Measurements from ENCODE around the gene POFUT2. TPM values are rescaled to one million over a fixed set of nuclear protein-coding genes. Genes with fewer than 3 reads are reported as not detected.

POFUT2 gene
- total RNA-seq, 1 donor from 2014 or later = 31.9 TPM

- no peak for DNase-seq
Measured at GRCh38 chr21:45235488-45235887, 52.2 kb downstream of the POFUT2 start.

GRCh38 chr21:45234965-45235364 lies 52.7 kb downstream of the POFUT2 start:
- no peaks in the 10 kb centered on the region for H3K9me3 Mint-ChIP-seq (ENCODE audit: unreplicated experiment)
- TF ChIP-seq CTCF (IDR thresholded peaks at IDR 0.05; ENCODE audit: partially characterized antibody, unreplicated experiment) = no peak
- no peak for DNase-seq
- H3K4me3 Mint-ChIP-seq (ENCODE audit: unreplicated experiment) = no peak overlapping the region
- H3K27ac Mint-ChIP-seq (ENCODE audit: unreplicated experiment) = no peak overlapping the region
- peaks cover 3% of the 10 kb centered on the region for H3K4me1 Mint-ChIP-seq (ENCODE audit: low read depth, unreplicated experiment)
- H3K36me3 Mint-ChIP-seq (ENCODE audit: unreplicated experiment) = no peaks in the 10 kb centered on the region
- no peaks in the 10 kb centered on the region for H3K27me3 Mint-ChIP-seq (ENCODE audit: unreplicated experiment)

More at GRCh38 chr21:45235488-45235887, 52.2 kb downstream of the POFUT2 start:
- Mint-ChIP-seq H3K4me3 (ENCODE audit: unreplicated experiment) (no peak overlapping the region), H3K27me3 (ENCODE audit: unreplicated experiment) (peaks cover under 1% of the 10 kb centered on the region), H3K4me1 (ENCODE audit: low read depth, unreplicated experiment) (peaks cover 3% of the 10 kb centered on the region), H3K27ac (ENCODE audit: unreplicated experiment) (no peak overlapping the region), H3K9me3 (ENCODE audit: unreplicated experiment) (peaks cover under 1% of the 10 kb centered on the region), H3K36me3 (ENCODE audit: unreplicated experiment) (peaks cover under 1% of the 10 kb centered on the region)
- TF ChIP-seq CTCF (IDR thresholded peaks at IDR 0.05; ENCODE audit: partially characterized antibody, unreplicated experiment) = no peak

GRCh38 chr21:45234127-45234526 lies 53.6 kb downstream of the POFUT2 start:
- H3K27me3 Mint-ChIP-seq (ENCODE audit: unreplicated experiment) = no peaks in the 10 kb centered on the region
- H3K9me3 Mint-ChIP-seq (ENCODE audit: unreplicated experiment) = no peaks in the 10 kb centered on the region
- TF ChIP-seq CTCF (IDR thresholded peaks at IDR 0.05; ENCODE audit: partially characterized antibody, unreplicated experiment) = no peak
- H3K27ac Mint-ChIP-seq (ENCODE audit: unreplicated experiment) = no peak overlapping the region
- H3K36me3 Mint-ChIP-seq (ENCODE audit: unreplicated experiment) = peaks cover 1% of the 10 kb centered on the region
- H3K4me3 Mint-ChIP-seq (ENCODE audit: unreplicated experiment) = no peak overlapping the region
- DNase-seq = no peak
- H3K4me1 Mint-ChIP-seq (ENCODE audit: low read depth, unreplicated experiment) = peaks cover 3% of the 10 kb centered on the region

- Mint-ChIP-seq H3K9me3 (ENCODE audit: unreplicated experiment) (no peaks in the 10 kb centered on the region), H3K4me1 (ENCODE audit: low read depth, unreplicated experiment) (peaks cover 3% of the 10 kb centered on the region), H3K27me3 (ENCODE audit: unreplicated experiment) (peaks cover 2% of the 10 kb centered on the region), H3K27ac (ENCODE audit: unreplicated experiment) (no peak overlapping the region), H3K36me3 (ENCODE audit: unreplicated experiment) (peaks cover 5% of the 10 kb centered on the region), H3K4me3 (ENCODE audit: unreplicated experiment) (no peak overlapping the region)
- no peak for TF ChIP-seq CTCF (IDR thresholded peaks at IDR 0.05; ENCODE audit: partially characterized antibody, unreplicated experiment)
- no peak for DNase-seq
Measured at GRCh38 chr21:45231705-45232104, 56.0 kb downstream of the POFUT2 start.

GRCh38 chr21:45228656-45229240 lies 58.9 kb downstream of the POFUT2 start:
- H3K9me3 Mint-ChIP-seq (ENCODE audit: unreplicated experiment) = no peaks in the 10 kb centered on the region
- H3K36me3 Mint-ChIP-seq (ENCODE audit: unreplicated experiment) = peaks cover 5% of the 10 kb centered on the region
- DNase-seq = no peak
- H3K4me1 Mint-ChIP-seq (ENCODE audit: low read depth, unreplicated experiment) = peaks cover 3% of the 10 kb centered on the region
- H3K27ac Mint-ChIP-seq (ENCODE audit: unreplicated experiment) = no peak overlapping the region
- no peak for TF ChIP-seq CTCF (IDR thresholded peaks at IDR 0.05; ENCODE audit: partially characterized antibody, unreplicated experiment)
- H3K27me3 Mint-ChIP-seq (ENCODE audit: unreplicated experiment) = peaks cover 3% of the 10 kb centered on the region
- H3K4me3 Mint-ChIP-seq (ENCODE audit: unreplicated experiment) = no peak overlapping the region

All from glutamatergic neuron (in vitro differentiated cells).